Fibroblast of lung (primary cell): ENCODE results near the gene LCN10. TPM values are rescaled to one million over a fixed set of nuclear protein-coding genes. Genes with fewer than 3 reads are reported as not detected.

Experiments
- DNase-seq, 2 donors: peaks; one replicate each; pipeline versions ENCODE4 v3.0.0 to v3.0.0-alpha.2; 2010; ENCODE audit warnings: low read depth in 2 of 2
- H2AFZ ChIP-seq: 2 replicates; pipeline ENCODE4 v1.5.1; 2012; ENCODE audit warnings: low read length, control low read depth, inconsistent platforms
- H3K27ac ChIP-seq: 2 replicates; pipeline ENCODE4 v1.5.1; 2011; ENCODE audit warnings: low read length, control low read depth; ENCODE audit not compliant: insufficient read depth
- H3K27me3 ChIP-seq: 2 replicates; pipeline ENCODE4 v1.5.1; 2011; ENCODE audit warnings: mild to moderate bottlenecking, low read length; ENCODE audit not compliant: control insufficient read depth, insufficient read depth
- H3K36me3 ChIP-seq: 2 replicates; pipeline ENCODE4 v1.5.1; 2011; ENCODE audit warnings: low read length; ENCODE audit not compliant: control insufficient read depth, insufficient read depth
- H3K4me1 ChIP-seq: 2 replicates; pipeline ENCODE4 v1.5.1; 2011; ENCODE audit warnings: low read length; ENCODE audit not compliant: control insufficient read depth, insufficient read depth; ENCODE audit errors: extremely low read depth
- H3K4me2 ChIP-seq: 2 replicates; pipeline ENCODE4 v1.5.1; 2011; ENCODE audit warnings: low read length, control low read depth; ENCODE audit not compliant: insufficient read depth; ENCODE audit errors: extremely low read depth
- H3K4me3 ChIP-seq, 4 experiments: fragments of 200-600 bp in 1 of 4; sonication (generic) in 1 of 4; replicated peaks in 1 of 4; 2 replicates each; pipeline ENCODE4 v1.5.1; 2011 to 2016; ENCODE audit warnings: low read length in 4 of 4, low read depth in 3 of 4, mild to moderate bottlenecking in 3 of 4, control low read depth in 2 of 4, inconsistent platforms in 1 of 4, mixed read lengths in 1 of 4; ENCODE audit not compliant: insufficient read depth in 1 of 4; ENCODE audit errors: control extremely low read depth in 1 of 4
- H3K79me2 ChIP-seq: 2 replicates; pipeline ENCODE4 v1.5.1; 2012; ENCODE audit warnings: mild to moderate bottlenecking, low read length, inconsistent platforms; ENCODE audit not compliant: control insufficient read depth, insufficient read depth
- H3K9ac ChIP-seq: 2 replicates; pipeline ENCODE4 v1.5.1; 2011; ENCODE audit warnings: mild to moderate bottlenecking, low read length, control low read depth; ENCODE audit not compliant: insufficient read depth
- H3K9me3 ChIP-seq: 2 replicates; pipeline ENCODE4 v1.5.1; 2012; ENCODE audit warnings: low read depth, low read length; ENCODE audit not compliant: control insufficient read depth, insufficient read depth
- H4K20me1 ChIP-seq: 2 replicates; pipeline ENCODE4 v1.5.1; 2011; ENCODE audit warnings: low read length; ENCODE audit not compliant: control insufficient read depth, insufficient read depth; ENCODE audit errors: extremely low read depth
- EZH2 ChIP-seq: IDR thresholded peaks from 2 replicates; pipeline ENCODE4 v1.5.1; 2012; ENCODE audit warnings: low read length, control low read depth, mild to moderate bottlenecking; ENCODE audit errors: missing control alignments
- polyA plus RNA-seq, 2 donors: library from polyadenylated mRNA; depleted of rRNA in 1 of 2; stranded (reverse) in 1 of 2; unstranded in 1 of 2; fragments of >200 nt; gene quantifications; 2 replicates each; pipeline ENCODE4 v1.2.1, GENCODE V29; 2011 to 2012; ENCODE audit warnings: missing spikeins in 1 of 2
- total RNA-seq: library from RNA; depleted of rRNA; stranded (reverse); fragments of >200 nt; gene quantifications from 2 replicates; pipeline ENCODE4 v1.2.1, GENCODE V29; 2014
- TF ChIP-seq, protein P1 (sequence below), 2 donors: IDR thresholded peaks in 1 of 2; conservative IDR thresholded peaks in 1 of 2; 1 replicate in 1 of 2; 2 replicates in 1 of 2; pipeline ENCODE4 v1.5.1; 2011 to 2012; ENCODE audit warnings: low read length in 2 of 2, control low read depth in 1 of 2, inconsistent platforms in 1 of 2, low read depth in 1 of 2, mild to moderate bottlenecking in 1 of 2

Gene LCN10
- total and polyA plus RNA-seq, 2 donors (not counting 1 experiment from before 2014, with no cell fraction given) = not detected

DNA sequence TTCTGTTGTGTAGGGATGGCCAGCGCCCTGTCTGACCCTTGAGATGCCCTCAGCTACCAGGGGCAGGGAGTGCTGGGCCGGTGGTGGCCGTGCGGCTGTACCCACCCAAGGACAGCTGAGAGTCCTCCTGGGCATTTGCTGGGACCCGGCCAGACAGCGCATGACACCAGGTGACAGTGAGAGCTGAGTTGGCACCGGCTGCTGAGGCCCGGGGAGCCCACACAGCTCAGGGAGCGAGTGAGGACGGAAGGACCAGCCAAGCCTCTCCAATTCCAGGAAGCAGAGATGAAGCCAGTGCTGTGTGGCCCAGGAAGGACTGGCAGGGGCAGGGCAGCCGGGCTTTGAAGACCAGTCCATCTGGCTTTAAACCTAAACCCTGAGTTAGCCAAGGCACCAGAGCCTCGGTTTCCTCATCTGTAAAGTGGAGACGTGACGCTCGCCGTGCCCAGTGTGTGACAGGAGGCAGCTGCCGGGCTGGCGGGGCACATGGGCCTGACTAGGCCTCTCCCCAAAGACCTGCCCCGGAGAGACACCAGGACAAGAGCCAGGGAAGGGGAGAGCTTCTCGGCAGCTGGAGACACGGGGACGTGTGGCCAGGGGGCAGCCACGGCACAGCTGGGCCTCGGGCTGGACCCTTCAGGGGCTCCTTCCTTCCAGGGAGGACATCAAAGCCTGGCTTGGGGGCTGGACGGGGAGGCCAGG, 52.5 kb downstream of the LCN10 start:
- no peak for DNase-seq
- TF ChIP-seq, protein P1, sequence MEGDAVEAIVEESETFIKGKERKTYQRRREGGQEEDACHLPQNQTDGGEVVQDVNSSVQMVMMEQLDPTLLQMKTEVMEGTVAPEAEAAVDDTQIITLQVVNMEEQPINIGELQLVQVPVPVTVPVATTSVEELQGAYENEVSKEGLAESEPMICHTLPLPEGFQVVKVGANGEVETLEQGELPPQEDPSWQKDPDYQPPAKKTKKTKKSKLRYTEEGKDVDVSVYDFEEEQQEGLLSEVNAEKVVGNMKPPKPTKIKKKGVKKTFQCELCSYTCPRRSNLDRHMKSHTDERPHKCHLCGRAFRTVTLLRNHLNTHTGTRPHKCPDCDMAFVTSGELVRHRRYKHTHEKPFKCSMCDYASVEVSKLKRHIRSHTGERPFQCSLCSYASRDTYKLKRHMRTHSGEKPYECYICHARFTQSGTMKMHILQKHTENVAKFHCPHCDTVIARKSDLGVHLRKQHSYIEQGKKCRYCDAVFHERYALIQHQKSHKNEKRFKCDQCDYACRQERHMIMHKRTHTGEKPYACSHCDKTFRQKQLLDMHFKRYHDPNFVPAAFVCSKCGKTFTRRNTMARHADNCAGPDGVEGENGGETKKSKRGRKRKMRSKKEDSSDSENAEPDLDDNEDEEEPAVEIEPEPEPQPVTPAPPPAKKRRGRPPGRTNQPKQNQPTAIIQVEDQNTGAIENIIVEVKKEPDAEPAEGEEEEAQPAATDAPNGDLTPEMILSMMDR (conservative IDR thresholded peaks at IDR 0.05 in 1 of 2, IDR thresholded peaks at IDR 0.05 in 1 of 2; ENCODE audit: low read depth in 1 of 2, low read length in 2 of 2) = no peak
- no peak for TF ChIP-seq EZH2
- no peak overlapping the region for H3K4me2 ChIP-seq
- no peak overlapping the region for H3K9ac ChIP-seq
- H2AFZ ChIP-seq = no peak overlapping the region
- H3K36me3 ChIP-seq = no peaks in the 10 kb centered on the region
- no peaks in the 10 kb centered on the region for H3K79me2 ChIP-seq
- peaks cover 8% of the 10 kb centered on the region for H3K4me1 ChIP-seq
- H3K4me3 ChIP-seq = no peak overlapping the region
- no peak overlapping the region for H3K27ac ChIP-seq
- peaks cover 2% of the 10 kb centered on the region for H4K20me1 ChIP-seq
- no peaks in the 10 kb centered on the region for H3K9me3 ChIP-seq
- no peaks in the 10 kb centered on the region for H3K27me3 ChIP-seq

- H3K36me3 ChIP-seq = no peaks in the 10 kb centered on the region
- H3K4me3 ChIP-seq = no peak overlapping the region
- no peaks in the 10 kb centered on the region for H3K27me3 ChIP-seq
- H3K27ac ChIP-seq = no peak overlapping the region
- no peak for DNase-seq
- TF ChIP-seq EZH2 = no peak
- TF ChIP-seq, protein P1 (conservative IDR thresholded peaks at IDR 0.05 in 1 of 2, IDR thresholded peaks at IDR 0.05 in 1 of 2; ENCODE audit: low read depth in 1 of 2, low read length in 2 of 2) = no peak
- peaks cover 5% of the 10 kb centered on the region for H3K79me2 ChIP-seq
- peaks cover 2% of the 10 kb centered on the region for H4K20me1 ChIP-seq
- no peak overlapping the region for H3K9ac ChIP-seq
- no peak overlapping the region for H2AFZ ChIP-seq
- no peak overlapping the region for H3K4me2 ChIP-seq
- H3K4me1 ChIP-seq = peaks cover 8% of the 10 kb centered on the region
- no peaks in the 10 kb centered on the region for H3K9me3 ChIP-seq
These were observed 53.7 kb downstream of the LCN10 start for GRCh38 chr9:136689108-136689460.

DNA sequence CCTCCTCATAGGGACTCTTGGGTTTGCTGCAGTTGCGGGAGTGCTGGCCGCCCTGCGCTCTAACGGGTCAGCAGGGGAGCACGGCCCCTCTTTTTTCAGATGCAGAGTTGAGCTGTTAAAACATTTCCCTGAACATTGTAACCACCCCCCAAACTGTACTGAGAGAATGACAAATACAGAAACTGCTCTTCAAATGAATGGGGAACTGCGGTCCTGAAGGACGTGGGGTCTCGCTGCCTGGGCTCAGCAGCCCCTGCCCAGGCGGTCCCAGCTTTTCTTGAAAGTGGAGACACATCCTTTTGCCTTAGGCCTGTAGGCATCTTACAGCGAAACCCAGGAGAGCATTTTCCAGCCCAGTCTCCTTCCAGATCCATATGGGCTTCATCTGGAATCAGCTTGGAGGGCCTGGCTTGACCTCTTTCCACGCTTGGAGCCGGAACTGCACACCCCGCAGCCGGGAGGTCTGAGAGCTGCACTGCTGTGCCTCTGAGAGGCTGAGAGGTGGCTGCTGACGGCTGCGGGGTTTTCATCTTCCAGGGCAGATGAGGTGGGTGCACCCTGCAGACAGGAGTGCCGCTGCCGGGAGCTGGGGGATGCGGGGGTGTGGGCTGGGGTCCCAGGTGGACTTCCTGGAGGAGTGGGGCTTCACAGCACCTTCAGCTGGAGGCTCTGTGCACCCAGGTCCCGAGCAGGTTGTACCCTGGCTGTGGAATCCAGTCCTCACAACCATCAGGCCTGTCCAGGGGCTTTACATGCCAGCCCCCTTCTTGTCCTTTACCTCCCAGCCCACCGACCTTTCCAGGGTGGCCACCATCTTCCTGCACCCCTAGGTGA, 54.2 kb downstream of the LCN10 start:
- H3K4me1 ChIP-seq = peaks cover 8% of the 10 kb centered on the region
- H3K9me3 ChIP-seq = no peaks in the 10 kb centered on the region
- peaks cover 2% of the 10 kb centered on the region for H4K20me1 ChIP-seq
- TF ChIP-seq EZH2 = no peak
- TF ChIP-seq, protein P1 (conservative IDR thresholded peaks at IDR 0.05 in 1 of 2, IDR thresholded peaks at IDR 0.05 in 1 of 2; ENCODE audit: low read depth in 1 of 2, low read length in 2 of 2) = no peak
- no peak overlapping the region for H3K4me2 ChIP-seq
- no peak overlapping the region for H3K9ac ChIP-seq
- H3K27me3 ChIP-seq = no peaks in the 10 kb centered on the region
- peak in 1 of 2 donors; percentile 54 for DNase-seq
- no peaks in the 10 kb centered on the region for H3K36me3 ChIP-seq
- H2AFZ ChIP-seq = no peak overlapping the region
- H3K27ac ChIP-seq = no peak overlapping the region
- H3K79me2 ChIP-seq = peaks cover 5% of the 10 kb centered on the region
- H3K4me3 ChIP-seq = no peak overlapping the region
